ENCODE data around the gene LINC01488.

GRCh38 chr11:69537855-69538640 is 56.6 kb downstream of the LINC01488 start:
- TF ChIP-seq CTCF (IDR thresholded peaks at IDR 0.05) (no peak), POLR2AphosphoS5 (IDR thresholded peaks at IDR 0.05) (no peak), EP300 (IDR thresholded peaks at IDR 0.05) (no peak)

Measured in upper lobe of left lung (tissue), 4 donors.